Gastroesophageal sphincter (tissue), 3 donors: ENCODE data around the gene ATP6V0D1.

ENCODE experiments used
- POLR2A ChIP-seq, 2 donors: fragments of 450-650 bp; IDR thresholded peaks; one replicate each; pipeline ENCODE4 v1.6.1; 2017; ENCODE audit warnings: antibody characterized with exemption in 2 of 2, mild to moderate bottlenecking in 2 of 2, moderate library complexity in 1 of 2
- POLR2AphosphoS5 ChIP-seq: sonication (generic); formaldehyde crosslinking; IDR thresholded peaks from one replicate; pipeline ENCODE4 v1.6.1; 2017; ENCODE audit warnings: antibody characterized with exemption
- TF ChIP-seq, protein P1 (sequence below), 4 experiments: fragments of 200-600 bp in 2 of 4; fragments of 450-650 bp in 2 of 4; sonication (generic) in 1 of 4; IDR thresholded peaks; one replicate each; pipeline ENCODE4 v1.5.1; 2017 to 2019; ENCODE audit warnings: antibody characterized with exemption in 4 of 4, mild to moderate bottlenecking in 2 of 4, moderate library complexity in 2 of 4

DNA sequence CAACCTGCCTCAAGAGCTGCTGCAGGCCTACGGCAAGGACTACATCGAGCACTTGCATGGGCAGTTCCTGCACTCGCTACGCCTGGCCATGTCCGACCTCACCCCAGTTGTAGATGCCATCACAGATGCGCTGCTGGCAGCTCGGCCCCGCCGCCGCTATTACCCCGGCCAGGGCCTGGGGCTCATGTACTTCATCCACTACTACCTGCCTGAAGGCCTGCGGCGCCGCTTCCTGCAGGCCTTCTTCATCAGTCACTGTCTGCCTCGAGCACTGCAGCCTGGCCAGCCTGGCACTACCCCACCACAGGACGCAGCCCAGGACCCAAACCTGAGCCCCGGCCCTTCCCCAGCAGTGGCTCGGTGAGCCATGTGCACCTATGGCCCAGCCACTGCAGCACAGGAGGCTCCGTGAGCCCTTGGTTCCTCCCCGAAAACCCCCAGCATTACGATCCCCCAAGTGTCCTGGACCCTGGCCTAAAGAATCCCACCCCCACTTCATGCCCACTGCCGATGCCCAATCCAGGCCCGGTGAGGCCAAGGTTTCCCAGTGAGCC, 44.2 kb downstream of the ATP6V0D1 start:
- TF ChIP-seq, protein P1, sequence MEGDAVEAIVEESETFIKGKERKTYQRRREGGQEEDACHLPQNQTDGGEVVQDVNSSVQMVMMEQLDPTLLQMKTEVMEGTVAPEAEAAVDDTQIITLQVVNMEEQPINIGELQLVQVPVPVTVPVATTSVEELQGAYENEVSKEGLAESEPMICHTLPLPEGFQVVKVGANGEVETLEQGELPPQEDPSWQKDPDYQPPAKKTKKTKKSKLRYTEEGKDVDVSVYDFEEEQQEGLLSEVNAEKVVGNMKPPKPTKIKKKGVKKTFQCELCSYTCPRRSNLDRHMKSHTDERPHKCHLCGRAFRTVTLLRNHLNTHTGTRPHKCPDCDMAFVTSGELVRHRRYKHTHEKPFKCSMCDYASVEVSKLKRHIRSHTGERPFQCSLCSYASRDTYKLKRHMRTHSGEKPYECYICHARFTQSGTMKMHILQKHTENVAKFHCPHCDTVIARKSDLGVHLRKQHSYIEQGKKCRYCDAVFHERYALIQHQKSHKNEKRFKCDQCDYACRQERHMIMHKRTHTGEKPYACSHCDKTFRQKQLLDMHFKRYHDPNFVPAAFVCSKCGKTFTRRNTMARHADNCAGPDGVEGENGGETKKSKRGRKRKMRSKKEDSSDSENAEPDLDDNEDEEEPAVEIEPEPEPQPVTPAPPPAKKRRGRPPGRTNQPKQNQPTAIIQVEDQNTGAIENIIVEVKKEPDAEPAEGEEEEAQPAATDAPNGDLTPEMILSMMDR (IDR thresholded peaks at IDR 0.05), result no peak
- TF ChIP-seq POLR2A (IDR thresholded peaks at IDR 0.05), result no peak
- no peak for TF ChIP-seq POLR2AphosphoS5
